PC-3 (cell line): Measurements from ENCODE around the gene SMIM32. TPM values are rescaled to one million over a fixed set of nuclear protein-coding genes. Genes with fewer than 3 reads are reported as not detected.

Source experiments
- ATAC-seq: fragments of 200-7000 bp; cut with Tn5 transposase; 2 replicates; pipeline ENCODE4 v1.9.1; 2020; ENCODE audit warnings: mild to moderate bottlenecking, moderate library complexity
- BruUV-seq: library from RNA; stranded (reverse); fragments of 400-500 nt; replicated peaks from 2 replicates; lab custom pipeline; 2021; lab: Mats Ljungman, UMichigan
- CTCF ChIA-PET: fragments of 300-600 bp; sonication (Branson Sonifier 250); formaldehyde crosslinking; loops from one replicate; lab custom pipeline; 2022; ENCODE audit warnings: antibody characterized with exemption; lab: Charles Lee
- POLR2A ChIA-PET: fragments of 300-600 bp; sonication (Branson Sonifier 250); formaldehyde crosslinking; loops from one replicate; lab custom pipeline; 2022; ENCODE audit warnings: antibody characterized with exemption; ENCODE audit not compliant: unreplicated experiment; lab: Charles Lee
- DNase-seq: peaks from one replicate; pipeline ENCODE4 v3.0.0-alpha.2; 2015
- H2AFZ ChIP-seq: fragments of 300-600 bp; sonication (generic); 2 replicates; pipeline ENCODE4 v1.6.0; 2016; ENCODE audit warnings: antibody characterized with exemption, low read length
- H3F3A ChIP-seq: fragments of 300-600 bp; sonication (generic); one replicate; pipeline ENCODE4 v1.6.0; 2017; ENCODE audit warnings: antibody characterized with exemption, low read length, control low read depth, mild to moderate bottlenecking; ENCODE audit not compliant: unreplicated experiment
- H3K27ac ChIP-seq: fragments of 300-600 bp; sonication (generic); 2 replicates; pipeline ENCODE4 v1.5.1; 2016; ENCODE audit warnings: mild to moderate bottlenecking, low read length
- H3K27me3 ChIP-seq: fragments of 300-600 bp; sonication (generic); 2 replicates; pipeline ENCODE4 v1.6.1; 2016; ENCODE audit warnings: low read length, mixed read lengths
- H3K36me3 ChIP-seq: fragments of 300-600 bp; sonication (generic); 2 replicates; pipeline ENCODE4 v1.6.1; 2016; ENCODE audit warnings: low read depth, mixed run types, low read length, mixed read lengths
- H3K4me1 ChIP-seq: fragments of 300-600 bp; sonication (generic); 2 replicates; pipeline ENCODE4 v1.5.1; 2016; ENCODE audit warnings: low read length; ENCODE audit not compliant: insufficient read depth
- H3K4me2 ChIP-seq: fragments of 300-600 bp; sonication (generic); 2 replicates; pipeline ENCODE4 v1.6.0; 2016; ENCODE audit warnings: low read length
- H3K4me3 ChIP-seq: fragments of 300-600 bp; sonication (generic); 2 replicates; pipeline ENCODE4 v1.5.1; 2016; ENCODE audit warnings: mild to moderate bottlenecking, low read length, mixed read lengths
- H3K79me2 ChIP-seq: fragments of 300-600 bp; sonication (generic); 2 replicates; pipeline ENCODE4 v1.6.1; 2017; ENCODE audit warnings: low read length, mixed read lengths
- H3K9ac ChIP-seq: fragments of 300-600 bp; sonication (generic); 2 replicates; pipeline ENCODE4 v1.6.0; 2016; ENCODE audit warnings: mild to moderate bottlenecking, low read length
- H3K9me2 ChIP-seq: fragments of 300-600 bp; sonication (generic); replicated peaks from 2 replicates; pipeline ENCODE4 v1.6.1; 2016; ENCODE audit warnings: mixed run types, low read length, mixed read lengths
- H3K9me3 ChIP-seq: fragments of 300-600 bp; sonication (generic); 2 replicates; pipeline ENCODE4 v1.6.1; 2016; ENCODE audit warnings: low read length, mixed read lengths
- H4K20me1 ChIP-seq: fragments of 300-600 bp; sonication (generic); 2 replicates; pipeline ENCODE4 v1.6.1; 2016; ENCODE audit warnings: low read length, mixed read lengths
- EZH2 ChIP-seq: fragments of 300-600 bp; sonication (generic); IDR thresholded peaks from one replicate; pipeline ENCODE4 v1.6.1; 2017; ENCODE audit warnings: antibody characterized with exemption, mild to moderate bottlenecking, low read length; ENCODE audit not compliant: unreplicated experiment
- EZH2phosphoT487 ChIP-seq: fragments of 300-600 bp; sonication (generic); IDR thresholded peaks from 2 replicates; pipeline ENCODE4 v1.6.1; 2018; ENCODE audit warnings: mild to moderate bottlenecking, antibody characterized with exemption, low read length, borderline replicate concordance
- intact Hi-C: fragments of 100-400 bp; cut with micrococcal nuclease; formaldehyde crosslinking; loops from 2 replicates; pipeline ENCODE4 v1.9.0; 2023
- total RNA-seq: library from RNA; depleted of rRNA; stranded (reverse); fragments of >200 nt; gene quantifications from 2 replicates; pipeline ENCODE4 v1.2.3, GENCODE V29; 2014
- TF ChIP-seq, protein P1 (sequence below): fragments of 300-600 bp; sonication (generic); conservative IDR thresholded peaks from 2 replicates; pipeline ENCODE4 v1.5.1; 2017; ENCODE audit warnings: antibody characterized with exemption, low read depth, mild to moderate bottlenecking, low read length

SMIM32 gene
- total RNA-seq, 1 experiment from 2014 or later: not detected

DNA sequence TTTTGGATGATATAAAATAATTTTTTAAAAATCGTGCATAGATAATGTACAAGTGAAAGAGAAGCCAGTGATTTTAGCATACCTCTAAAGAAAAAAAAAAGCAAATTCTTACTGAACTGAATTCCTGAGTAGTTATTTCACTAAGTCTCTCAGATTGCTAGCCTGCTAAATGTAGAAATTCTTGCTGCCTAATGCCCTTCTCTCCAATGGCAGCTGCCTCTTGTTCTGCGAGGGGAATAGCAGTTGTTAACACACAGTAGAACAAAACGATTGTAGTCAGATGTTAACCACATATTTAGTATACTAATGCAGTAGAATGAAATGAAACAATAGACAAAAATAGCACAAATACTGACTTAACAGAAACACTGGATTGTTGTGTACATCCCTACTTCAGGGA lies 33.5 kb downstream of the SMIM32 start:
- Histone ChIP-seq H3K9me3 (no peaks in the 10 kb centered on the region), H3K4me3 (no peak overlapping the region), H4K20me1 (peaks cover 4% of the 10 kb centered on the region; the same call in 1 of the 2 replicates), H3K27ac (no peak overlapping the region), H3K4me2 (no peak overlapping the region), H3K27me3 (no peaks in the 10 kb centered on the region), H3K79me2 (peaks cover 32% of the 10 kb centered on the region), H3K9me2 (no peaks in the 10 kb centered on the region), H2AFZ (no peak overlapping the region), H3K9ac (no peak overlapping the region), H3F3A (no peaks in the 10 kb centered on the region), H3K36me3 (peaks cover 21% of the 10 kb centered on the region), H3K4me1 (no peaks in the 10 kb centered on the region)
- BruUV-seq: no TSS peak
- TF ChIP-seq, protein P1, sequence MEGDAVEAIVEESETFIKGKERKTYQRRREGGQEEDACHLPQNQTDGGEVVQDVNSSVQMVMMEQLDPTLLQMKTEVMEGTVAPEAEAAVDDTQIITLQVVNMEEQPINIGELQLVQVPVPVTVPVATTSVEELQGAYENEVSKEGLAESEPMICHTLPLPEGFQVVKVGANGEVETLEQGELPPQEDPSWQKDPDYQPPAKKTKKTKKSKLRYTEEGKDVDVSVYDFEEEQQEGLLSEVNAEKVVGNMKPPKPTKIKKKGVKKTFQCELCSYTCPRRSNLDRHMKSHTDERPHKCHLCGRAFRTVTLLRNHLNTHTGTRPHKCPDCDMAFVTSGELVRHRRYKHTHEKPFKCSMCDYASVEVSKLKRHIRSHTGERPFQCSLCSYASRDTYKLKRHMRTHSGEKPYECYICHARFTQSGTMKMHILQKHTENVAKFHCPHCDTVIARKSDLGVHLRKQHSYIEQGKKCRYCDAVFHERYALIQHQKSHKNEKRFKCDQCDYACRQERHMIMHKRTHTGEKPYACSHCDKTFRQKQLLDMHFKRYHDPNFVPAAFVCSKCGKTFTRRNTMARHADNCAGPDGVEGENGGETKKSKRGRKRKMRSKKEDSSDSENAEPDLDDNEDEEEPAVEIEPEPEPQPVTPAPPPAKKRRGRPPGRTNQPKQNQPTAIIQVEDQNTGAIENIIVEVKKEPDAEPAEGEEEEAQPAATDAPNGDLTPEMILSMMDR: no peak
- TF ChIP-seq EZH2 (no peak), EZH2phosphoT487 (no peak)
- POLR2A ChIA-PET: no interaction called here
- DNase-seq: no peak
- ATAC-seq: no peak
- intact Hi-C loops: no loop called here
- CTCF ChIA-PET: no interaction called here

DNA sequence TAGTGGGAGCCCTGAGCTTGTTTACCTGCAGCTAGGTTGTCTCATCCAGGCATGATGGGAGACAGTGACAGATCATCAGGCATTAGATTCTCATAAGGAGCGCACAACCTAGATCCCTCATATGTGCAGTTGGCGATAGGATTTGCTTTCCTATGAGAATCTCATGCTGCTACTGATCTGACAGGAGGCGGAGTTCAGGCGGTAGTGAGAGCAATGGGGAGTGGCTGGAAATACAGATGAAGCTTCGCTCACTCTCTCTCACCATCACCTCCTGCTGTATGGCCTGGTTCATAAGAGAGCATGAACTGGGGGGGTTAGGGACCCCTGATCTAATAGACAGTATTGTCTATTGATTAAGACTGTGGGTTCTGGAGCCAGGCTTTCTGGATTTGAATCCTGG lies 35.4 kb downstream of the SMIM32 start:
- no peak overlapping the region for H3K4me2 ChIP-seq
- POLR2A ChIA-PET: no interaction called here
- H3K9ac ChIP-seq: no peak overlapping the region
- no peak overlapping the region for H3K27ac ChIP-seq
- CTCF ChIA-PET: no interaction called here
- H3K9me3 ChIP-seq: no peaks in the 10 kb centered on the region
- DNase-seq (no peak), ATAC-seq (no peak)
- no peaks in the 10 kb centered on the region for H3K9me2 ChIP-seq
- intact Hi-C loops: no loop called here
- H3K27me3 ChIP-seq: no peaks in the 10 kb centered on the region
- H4K20me1 ChIP-seq: peaks cover 4% of the 10 kb centered on the region; the same call in 1 of the 2 replicates
- H3K79me2 ChIP-seq: peaks cover 44% of the 10 kb centered on the region
- no peaks in the 10 kb centered on the region for H3K4me1 ChIP-seq
- TF ChIP-seq EZH2phosphoT487: no peak
- TF ChIP-seq EZH2: no peak
- TF ChIP-seq, protein P1: no peak
- no TSS peak for BruUV-seq
- no peak overlapping the region for H2AFZ ChIP-seq
- peaks cover 24% of the 10 kb centered on the region; the same call in 1 of the 2 replicates for H3K36me3 ChIP-seq
- H3K4me3 ChIP-seq: no peak overlapping the region
- H3F3A ChIP-seq: no peaks in the 10 kb centered on the region

- ChIA-PET CTCF (no interaction called here), POLR2A (no interaction called here)
- Histone ChIP-seq H3K4me3 (no peak overlapping the region), H2AFZ (no peak overlapping the region), H3K9me3 (no peaks in the 10 kb centered on the region), H3K79me2 (peaks cover 61% of the 10 kb centered on the region), H3K4me2 (no peak overlapping the region), H3K27me3 (no peaks in the 10 kb centered on the region), H3K9ac (no peak overlapping the region), H4K20me1 (peaks cover 17% of the 10 kb centered on the region; the same call in 1 of the 2 replicates), H3F3A (no peaks in the 10 kb centered on the region), H3K36me3 (peaks cover 24% of the 10 kb centered on the region; the same call in 1 of the 2 replicates), H3K9me2 (no peaks in the 10 kb centered on the region), H3K27ac (no peak overlapping the region), H3K4me1 (no peaks in the 10 kb centered on the region)
- ATAC-seq (no peak; the same call in 1 of the 2 replicates), DNase-seq (no peak)
- no TSS peak for BruUV-seq
- TF ChIP-seq EZH2phosphoT487: no peak
- no peak for TF ChIP-seq EZH2
- TF ChIP-seq, protein P1: no peak
- intact Hi-C loops: no loop called here
Observed at GRCh38 chr5:136155761-136156160, 37.2 kb downstream of the SMIM32 start.
